Measurements from ENCODE around the gene PTPN14.

The PTPN14 gene

GRCh38 chr1:214458541-214458940, 92.9 kb downstream of the PTPN14 start:
- DNase-seq (ENCODE audit: low read depth in 1 of 2, low spot score in 1 of 2): no peak

- DNase-seq (ENCODE audit: low read depth in 1 of 2, low spot score in 1 of 2): no peak
These were observed 95.2 kb downstream of the PTPN14 start for GRCh38 chr1:214455971-214456867.

- DNase-seq (ENCODE audit: low read depth in 1 of 2, low spot score in 1 of 2): no peak
These were observed 95.9 kb downstream of the PTPN14 start for GRCh38 chr1:214455479-214455878.

GRCh38 chr1:214454569-214455396, 96.6 kb downstream of the PTPN14 start:
- DNase-seq (ENCODE audit: low read depth in 1 of 2, low spot score in 1 of 2): no peak

GRCh38 chr1:214453109-214453722, 98.2 kb downstream of the PTPN14 start:
- DNase-seq (ENCODE audit: low read depth in 1 of 2, low spot score in 1 of 2): no peak

- DNase-seq (ENCODE audit: low read depth in 1 of 2, low spot score in 1 of 2): no peak
These were observed 99.1 kb downstream of the PTPN14 start for GRCh38 chr1:214452152-214452784.

- DNase-seq (ENCODE audit: low read depth in 1 of 2, low spot score in 1 of 2): peak in 1 of 2 donors; percentile 18
These were observed 99.8 kb downstream of the PTPN14 start for GRCh38 chr1:214451596-214451995.

GRCh38 chr1:214449371-214449770, 102.0 kb downstream of the PTPN14 start:
- no peak for DNase-seq (ENCODE audit: low read depth in 1 of 2, low spot score in 1 of 2)

- DNase-seq (ENCODE audit: low read depth in 1 of 2, low spot score in 1 of 2): no peak
These were observed 102.9 kb downstream of the PTPN14 start for GRCh38 chr1:214448536-214448935.

GRCh38 chr1:214447557-214447871, 103.9 kb downstream of the PTPN14 start:
- no peak for DNase-seq (ENCODE audit: low read depth in 1 of 2, low spot score in 1 of 2)

- no peak for DNase-seq (ENCODE audit: low read depth in 1 of 2, low spot score in 1 of 2)
These were observed 104.4 kb downstream of the PTPN14 start for GRCh38 chr1:214446772-214447556.

- no peak for DNase-seq (ENCODE audit: low read depth in 1 of 2, low spot score in 1 of 2)
These were observed 105.4 kb downstream of the PTPN14 start for GRCh38 chr1:214445831-214446614.

- no peak for DNase-seq (ENCODE audit: low read depth in 1 of 2, low spot score in 1 of 2)
These were observed 106.2 kb downstream of the PTPN14 start for GRCh38 chr1:214445199-214445598.

- no peak for DNase-seq (ENCODE audit: low read depth in 1 of 2, low spot score in 1 of 2)
These were observed 107.0 kb downstream of the PTPN14 start for GRCh38 chr1:214444182-214444939.

GRCh38 chr1:214441119-214441518, 110.3 kb downstream of the PTPN14 start:
- no peak for DNase-seq (ENCODE audit: low read depth in 1 of 2, low spot score in 1 of 2)

GRCh38 chr1:214440219-214440965, 111.0 kb downstream of the PTPN14 start:
- DNase-seq (ENCODE audit: low read depth in 1 of 2, low spot score in 1 of 2): no peak

- peak in 1 of 2 donors; percentile 15 for DNase-seq (ENCODE audit: low read depth in 1 of 2, low spot score in 1 of 2)
These were observed 111.9 kb downstream of the PTPN14 start for GRCh38 chr1:214439352-214440119.

- DNase-seq (ENCODE audit: low read depth in 1 of 2, low spot score in 1 of 2): no peak
These were observed 112.9 kb downstream of the PTPN14 start for GRCh38 chr1:214438530-214438929.

Measured in activated CD4-positive, alpha-beta T cell treated with anti-CD3 and anti-CD28 coated beads, Interleukin-2, amount 50 U/mL, for 24 hours (primary cell).